Ovary (tissue), 9 donors: ENCODE data around the gene APBB2. TPM values are rescaled to one million over a fixed set of nuclear protein-coding genes. Genes with fewer than 3 reads are reported as not detected.

Source experiments
- DNase-seq, 5 donors: peaks; one replicate each; pipeline ENCODE4 v3.0.0-alpha.2; 2019 to 2020
- H3K27ac ChIP-seq, 2 donors: fragments of 200-600 bp; one replicate each; pipeline versions ENCODE4 v1.5.1 to v1.8.0; 2019 to 2022
- H3K27me3 ChIP-seq: fragments of 200-600 bp; one replicate; pipeline ENCODE4 v1.8.0; 2022
- H3K36me3 ChIP-seq: fragments of 200-600 bp; sonication (generic); one replicate; pipeline ENCODE4 v1.5.1; 2019
- H3K4me1 ChIP-seq: one replicate; pipeline ENCODE4 v1.8.1; 2013; ENCODE audit warnings: mild to moderate bottlenecking, moderate library complexity; ENCODE audit not compliant: insufficient read depth
- H3K4me3 ChIP-seq: fragments of 200-600 bp; sonication (generic); one replicate; pipeline ENCODE4 v1.5.1; 2017
- H3K9me3 ChIP-seq, 2 donors: fragments of 200-600 bp in 1 of 2; sonication (generic) in 1 of 2; one replicate each; pipeline versions ENCODE4 v1.5.1 to v1.8.1; 2013 to 2019; ENCODE audit warnings: mild to moderate bottlenecking in 1 of 2, moderate library complexity in 1 of 2
- CTCF ChIP-seq, 3 donors: fragments of 450-650 bp in 2 of 3; fragments of 200-600 bp in 1 of 3; IDR thresholded peaks; one replicate each; pipeline versions ENCODE4 v1.5.1 to v1.8.0; 2016 to 2022; ENCODE audit warnings: antibody characterized with exemption in 3 of 3, mild to moderate bottlenecking in 1 of 3
- EP300 ChIP-seq: sonication (generic); formaldehyde crosslinking; IDR thresholded peaks from one replicate; pipeline ENCODE4 v1.6.1; 2017; ENCODE audit warnings: antibody characterized with exemption
- POLR2A ChIP-seq: fragments of 450-650 bp; IDR thresholded peaks from one replicate; pipeline ENCODE4 v1.6.1; 2017; ENCODE audit warnings: antibody characterized with exemption, mild to moderate bottlenecking, moderate library complexity
- WGBS, 3 donors: extraction: QIAGEN DNeasy Blood & Tissue Kit in 1 of 3; methylation state at CpG; one replicate each; pipeline versions ENCODE4 v1.1.5 to v1.1.7; 2013 to 2017; 5-methylcytosine and 5-hydroxymethylcytosine counted together
- intact Hi-C, 4 donors: fragments of 100-400 bp; cut with DNase I; formaldehyde crosslinking; loops; one replicate each; pipeline versions ENCODE4 v1.11.0 to v1.15.1; 2022 to 2023
- polyA plus RNA-seq, 2 donors: library from polyadenylated mRNA; stranded (reverse); fragments of 200-250 nt in 1 of 2; fragments of 350-450 nt in 1 of 2; fragmentation: Illumina TruSeq in 1 of 2; extraction: RNeasy Lipid Tissue Mini Kit (QIAGEN cat#74804) in 1 of 2; gene quantifications; one replicate each; pipeline ENCODE4 v1.2.3, GENCODE V29; 2013 to 2014
- total RNA-seq, 7 donors: library from RNA; depleted of rRNA in 2 of 7; stranded (reverse); fragments of >200 nt in 2 of 7; fragmentation: NEBNext Ultra II Directional in 3 of 7; extraction: Animal tissue kit (Norgen Biotek cat#: 25700) in 3 of 7; gene quantifications; one replicate each; pipeline versions ENCODE4 v1.1.0 to v1.2.4, GENCODE V29; 2016 to 2023
- donor health status: DM: no; HTN: no; CAD: no; lungs with moderate emphysema.
- donor health status: DM: no; HTN: no; CAD: no.
- donor health status: Bipolar disorder and iron deficiency.
- donor health status: DM: yes; HTN: yes; CAD: no.
- donor health status: DM: no; HTN: no; CAD: no.
- donor health status: DM: yes; HTN: yes; CAD: no.

The APBB2 gene
- total and polyA plus RNA-seq, 9 donors = 30.9 to 163 (median 80.1) TPM

- intact Hi-C loops = loop anchor here in 1 of 4 donors (10.0 kb wide), 1 partner anchor 53 kb away; no protein-coding TSS in a partner anchor
- TF ChIP-seq POLR2A = no peak
- no peak for TF ChIP-seq EP300
- TF ChIP-seq CTCF (IDR thresholded peaks at IDR 0.05) = no peak
- no peaks in the 10 kb centered on the region for H3K27me3 ChIP-seq
- H3K4me1 ChIP-seq = peaks cover 16% of the 10 kb centered on the region
- H3K4me3 ChIP-seq = no peak overlapping the region
- 94 to 100% (median 99%) methylated on average over 2 of the region's 2 CpGs for WGBS, 3 donors
- no peaks in the 10 kb centered on the region for H3K9me3 ChIP-seq
- DNase-seq = no peak
- no peaks in the 10 kb centered on the region for H3K36me3 ChIP-seq
- no peak overlapping the region for H3K27ac ChIP-seq
These were observed 16.3 kb downstream of the APBB2 start for GRCh38 chr4:41197996-41198395.

GRCh38 chr4:41197495-41197894, 16.8 kb downstream of the APBB2 start:
- H3K27ac ChIP-seq = peak overlapping the region in 1 of 2 donors; percentile 33
- no peaks in the 10 kb centered on the region for H3K36me3 ChIP-seq
- no peak overlapping the region for H3K4me3 ChIP-seq
- H3K9me3 ChIP-seq = no peaks in the 10 kb centered on the region
- TF ChIP-seq POLR2A (no peak), EP300 (no peak), CTCF (IDR thresholded peaks at IDR 0.05) (no peak)
- H3K27me3 ChIP-seq = no peaks in the 10 kb centered on the region
- H3K4me1 ChIP-seq = peaks cover 16% of the 10 kb centered on the region
- DNase-seq = no peak
- WGBS, 3 donors = 52 to 76% (median 73%) methylated on average over 3 of the region's 3 CpGs
- intact Hi-C loops = loop anchor here in 1 of 4 donors (10.0 kb wide), 1 partner anchor 53 kb away; no protein-coding TSS in a partner anchor

GRCh38 chr4:41196633-41197332, 17.6 kb downstream of the APBB2 start:
- Histone ChIP-seq H3K4me1 (peaks cover 15% of the 10 kb centered on the region), H3K27ac (peak overlapping the region in 1 of 2 donors; percentile 33), H3K4me3 (no peak overlapping the region), H3K27me3 (no peaks in the 10 kb centered on the region), H3K36me3 (no peaks in the 10 kb centered on the region), H3K9me3 (no peaks in the 10 kb centered on the region)
- no peak for TF ChIP-seq CTCF (IDR thresholded peaks at IDR 0.05)
- TF ChIP-seq EP300 = no peak
- no peak for TF ChIP-seq POLR2A
- WGBS, 3 donors = 13 to 25% (median 13%) methylated on average over 6 of the region's 6 CpGs
- peak in 1 of 5 donors; percentile 43 for DNase-seq
- intact Hi-C loops = loop anchor here in 1 of 4 donors (10.0 kb wide), 1 partner anchor 52 kb away; no protein-coding TSS in a partner anchor

- H3K4me3 ChIP-seq = no peak overlapping the region
- peaks cover 12% of the 10 kb centered on the region for H3K4me1 ChIP-seq
- 88 to 94% (median 90%) methylated on average over 3 of the region's 3 CpGs for WGBS, 3 donors
- no peaks in the 10 kb centered on the region for H3K36me3 ChIP-seq
- DNase-seq = no peak
- no peak for TF ChIP-seq CTCF (IDR thresholded peaks at IDR 0.05)
- no peak for TF ChIP-seq EP300
- no peak for TF ChIP-seq POLR2A
- H3K27ac ChIP-seq = no peak overlapping the region
- no peaks in the 10 kb centered on the region for H3K27me3 ChIP-seq
- no peaks in the 10 kb centered on the region for H3K9me3 ChIP-seq
- intact Hi-C loops = loop anchor here in 1 of 4 donors (10.0 kb wide), 1 partner anchor 47 kb away; no protein-coding TSS in a partner anchor
These were observed 22.2 kb downstream of the APBB2 start for GRCh38 chr4:41192136-41192535.
